Prostate gland (tissue), 2 donors: Measurements from ENCODE around the gene TPM3.

ENCODE experiments used
- CTCF ChIP-seq, 4 experiments: fragments of 200-600 bp in 2 of 4; fragments of 450-650 bp in 2 of 4; sonication (generic) in 2 of 4; IDR thresholded peaks; 1 replicate in 3 of 4; 2 replicates in 1 of 4; pipeline ENCODE4 v1.5.1; 2016 to 2019; ENCODE audit warnings: antibody characterized with exemption in 4 of 4, mild to moderate bottlenecking in 2 of 4, moderate library complexity in 2 of 4
- POLR2A ChIP-seq: fragments of 450-650 bp; IDR thresholded peaks from one replicate; pipeline ENCODE4 v1.6.1; 2016; ENCODE audit warnings: antibody characterized with exemption, mild to moderate bottlenecking

- TF ChIP-seq CTCF (IDR thresholded peaks at IDR 0.05) = no peak
- no peak for TF ChIP-seq POLR2A
Measured at GRCh38 chr1:154129391-154129970, 62.4 kb downstream of the TPM3 start.
